Body of pancreas (tissue), 4 donors: ENCODE measurements around the gene HAPLN2. TPM values are rescaled to one million over a fixed set of nuclear protein-coding genes. Genes with fewer than 3 reads are reported as not detected.

ENCODE experiments used
- ATAC-seq: fragments of 150-250 bp; one replicate; pipeline ENCODE4 v1.9.1; 2016
- DNase-seq, 4 donors: peaks; one replicate each; pipeline ENCODE4 v3.0.0-alpha.2; 2019
- H3K27ac ChIP-seq, 4 donors: fragments of 200-600 bp; sonication (generic); 1 replicate in 3 of 4; 2 replicates in 1 of 4; pipeline versions ENCODE4 v1.5.1 to v1.6.1; 2016 to 2019; ENCODE audit warnings: mild to moderate bottlenecking in 1 of 4, mixed read lengths in 1 of 4, moderate library complexity in 1 of 4
- H3K27me3 ChIP-seq, 2 donors: fragments of 200-600 bp; sonication (generic); one replicate each; pipeline ENCODE4 v1.6.0; 2016; ENCODE audit warnings: mild to moderate bottlenecking in 1 of 2
- H3K36me3 ChIP-seq, 2 donors: fragments of 200-600 bp; sonication (generic); replicated peaks in 1 of 2; 2 replicates each; pipeline ENCODE4 v1.5.1; 2016; ENCODE audit warnings: low read depth in 2 of 2; ENCODE audit not compliant: insufficient read depth in 1 of 2
- H3K4me1 ChIP-seq: fragments of 200-600 bp; sonication (generic); one replicate; pipeline ENCODE4 v1.6.0; 2016
- H3K4me3 ChIP-seq, 2 donors: fragments of 200-600 bp; sonication (generic); 1 replicate in 1 of 2; 2 replicates in 1 of 2; pipeline ENCODE4 v1.5.1; 2016 to 2019
- H3K9me3 ChIP-seq, 3 donors: fragments of 200-600 bp; sonication (generic); 1 replicate in 2 of 3; 2 replicates in 1 of 3; pipeline ENCODE4 v1.5.1; 2016
- POLR2A ChIP-seq, 3 donors: fragments of 450-650 bp; IDR thresholded peaks; one replicate each; pipeline ENCODE4 v1.6.1; 2016; ENCODE audit warnings: antibody characterized with exemption in 3 of 3, mild to moderate bottlenecking in 2 of 3
- WGBS, 2 donors: methylation state at CpG; one replicate each; pipeline ENCODE4 v1.1.5; 2017; 5-methylcytosine and 5-hydroxymethylcytosine counted together
- intact Hi-C: fragments of 100-400 bp; cut with DNase I; formaldehyde crosslinking; loops from one replicate; pipeline ENCODE4 v1.15.1; 2023
- total RNA-seq, 2 donors: library from RNA; depleted of rRNA; stranded (reverse); fragments of >200 nt; gene quantifications; one replicate each; pipeline ENCODE4 v1.1.0, GENCODE V29; 2016
- TF ChIP-seq, protein P1 (sequence below), 7 experiments: fragments of 450-650 bp in 4 of 7; fragments of 200-600 bp in 3 of 7; sonication (generic) in 3 of 7; IDR thresholded peaks; one replicate each; pipeline ENCODE4 v1.5.1; 2016 to 2019; ENCODE audit warnings: antibody characterized with exemption in 7 of 7

HAPLN2 gene
- total RNA-seq, 2 donors from 2014 or later = not detected

DNA sequence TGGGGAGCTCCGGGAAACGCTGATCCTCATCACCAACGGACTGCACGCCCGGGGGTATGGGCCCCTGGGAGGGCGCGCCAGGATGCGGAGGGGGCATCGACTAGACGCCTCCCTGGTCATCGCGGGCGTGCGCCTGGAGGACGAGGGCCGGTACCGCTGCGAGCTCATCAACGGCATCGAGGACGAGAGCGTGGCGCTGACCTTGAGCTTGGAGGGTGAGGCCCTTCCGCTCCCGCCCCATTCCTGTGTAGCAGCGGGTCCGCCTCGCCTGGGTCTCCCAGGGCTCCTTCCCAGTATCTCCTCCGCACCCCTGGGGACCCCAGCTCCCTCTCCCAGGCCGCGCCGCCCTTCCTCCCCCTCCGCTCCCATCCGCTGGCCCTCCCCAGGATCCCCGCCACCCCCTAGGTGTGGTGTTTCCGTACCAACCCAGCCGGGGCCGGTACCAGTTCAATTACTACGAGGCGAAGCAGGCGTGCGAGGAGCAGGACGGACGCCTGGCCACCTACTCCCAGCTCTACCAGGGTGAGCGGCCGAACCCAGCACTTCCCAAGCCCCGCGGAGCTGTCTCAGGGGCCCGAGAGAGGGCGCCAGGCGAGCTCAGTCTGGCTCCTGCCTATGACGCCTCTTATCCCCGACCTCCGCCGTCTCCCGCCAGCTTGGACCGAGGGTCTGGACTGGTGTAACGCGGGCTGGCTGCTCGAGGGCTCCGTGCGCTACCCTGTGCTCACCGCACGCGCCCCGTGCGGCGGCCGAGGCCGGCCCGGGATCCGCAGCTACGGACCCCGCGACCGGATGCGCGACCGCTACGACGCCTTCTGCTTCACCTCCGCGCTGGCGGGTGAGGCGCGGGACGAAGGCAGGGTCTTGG lies 5.0 kb downstream of the HAPLN2 start:
- no peaks in the 10 kb centered on the region for H3K9me3 ChIP-seq
- intact Hi-C loops = loop anchor here (5.0 kb wide), 1 partner anchor 33 kb away; no protein-coding TSS in a partner anchor
- H3K27ac ChIP-seq = no peak overlapping the region
- ATAC-seq = peak; percentile 48
- peaks cover 0 to 23% of the 10 kb centered on the region in 2 donors for H3K27me3 ChIP-seq
- WGBS, 2 donors = 1 to 2% methylated on average over 19 to 85 of the region's 87 CpGs
- peak in 3 of 4 donors; percentile 49 to 53 (median 49) for DNase-seq
- H3K4me3 ChIP-seq = no peak overlapping the region
- H3K4me1 ChIP-seq = peaks cover 21% of the 10 kb centered on the region
- H3K36me3 ChIP-seq = no peaks in the 10 kb centered on the region
- no peak for TF ChIP-seq POLR2A (IDR thresholded peaks at IDR 0.05)
- TF ChIP-seq, protein P1, sequence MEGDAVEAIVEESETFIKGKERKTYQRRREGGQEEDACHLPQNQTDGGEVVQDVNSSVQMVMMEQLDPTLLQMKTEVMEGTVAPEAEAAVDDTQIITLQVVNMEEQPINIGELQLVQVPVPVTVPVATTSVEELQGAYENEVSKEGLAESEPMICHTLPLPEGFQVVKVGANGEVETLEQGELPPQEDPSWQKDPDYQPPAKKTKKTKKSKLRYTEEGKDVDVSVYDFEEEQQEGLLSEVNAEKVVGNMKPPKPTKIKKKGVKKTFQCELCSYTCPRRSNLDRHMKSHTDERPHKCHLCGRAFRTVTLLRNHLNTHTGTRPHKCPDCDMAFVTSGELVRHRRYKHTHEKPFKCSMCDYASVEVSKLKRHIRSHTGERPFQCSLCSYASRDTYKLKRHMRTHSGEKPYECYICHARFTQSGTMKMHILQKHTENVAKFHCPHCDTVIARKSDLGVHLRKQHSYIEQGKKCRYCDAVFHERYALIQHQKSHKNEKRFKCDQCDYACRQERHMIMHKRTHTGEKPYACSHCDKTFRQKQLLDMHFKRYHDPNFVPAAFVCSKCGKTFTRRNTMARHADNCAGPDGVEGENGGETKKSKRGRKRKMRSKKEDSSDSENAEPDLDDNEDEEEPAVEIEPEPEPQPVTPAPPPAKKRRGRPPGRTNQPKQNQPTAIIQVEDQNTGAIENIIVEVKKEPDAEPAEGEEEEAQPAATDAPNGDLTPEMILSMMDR (IDR thresholded peaks at IDR 0.05) = peak in 4 of 7 experiments; percentile 9 to 25 (median 20)

DNA sequence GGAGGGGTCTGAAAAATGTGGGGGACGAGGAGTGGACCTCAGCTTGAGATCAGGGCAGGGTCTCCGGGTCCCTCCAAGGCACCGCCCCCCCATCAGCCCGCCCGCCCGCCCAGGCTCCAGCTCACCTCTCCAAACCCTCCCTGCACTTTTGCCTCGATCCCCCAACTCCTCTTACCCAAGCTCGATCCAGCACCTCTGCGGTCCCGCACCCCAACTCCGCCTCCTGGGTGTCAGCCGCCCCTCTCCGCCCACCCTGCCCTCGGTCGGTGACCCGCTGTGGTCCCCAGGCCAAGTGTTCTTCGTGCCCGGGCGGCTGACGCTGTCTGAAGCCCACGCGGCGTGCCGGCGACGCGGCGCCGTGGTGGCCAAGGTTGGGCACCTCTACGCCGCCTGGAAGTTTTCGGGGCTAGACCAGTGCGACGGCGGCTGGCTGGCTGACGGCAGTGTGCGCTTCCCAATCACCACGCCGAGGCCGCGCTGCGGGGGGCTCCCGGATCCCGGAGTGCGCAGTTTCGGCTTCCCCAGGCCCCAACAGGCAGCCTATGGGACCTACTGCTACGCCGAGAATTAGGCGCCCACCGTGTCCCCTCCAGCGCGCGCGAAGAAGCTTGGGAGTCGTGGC lies 5.7 kb downstream of the HAPLN2 start:
- DNase-seq (no peak), ATAC-seq (no peak)
- 0 to 1% methylated on average over 4 to 49 of the region's 55 CpGs for WGBS, 2 donors
- Histone ChIP-seq H3K4me1 (peaks cover 28% of the 10 kb centered on the region), H3K4me3 (no peak overlapping the region), H3K27ac (no peak overlapping the region), H3K36me3 (no peaks in the 10 kb centered on the region), H3K9me3 (no peaks in the 10 kb centered on the region), H3K27me3 (peaks cover 0 to 23% of the 10 kb centered on the region in 2 donors)
- intact Hi-C loops = loop anchor here (5.0 kb wide), 1 partner anchor 32 kb away; no protein-coding TSS in a partner anchor
- TF ChIP-seq, protein P1 (IDR thresholded peaks at IDR 0.05) = no peak
- TF ChIP-seq POLR2A (IDR thresholded peaks at IDR 0.05) = no peak

DNA sequence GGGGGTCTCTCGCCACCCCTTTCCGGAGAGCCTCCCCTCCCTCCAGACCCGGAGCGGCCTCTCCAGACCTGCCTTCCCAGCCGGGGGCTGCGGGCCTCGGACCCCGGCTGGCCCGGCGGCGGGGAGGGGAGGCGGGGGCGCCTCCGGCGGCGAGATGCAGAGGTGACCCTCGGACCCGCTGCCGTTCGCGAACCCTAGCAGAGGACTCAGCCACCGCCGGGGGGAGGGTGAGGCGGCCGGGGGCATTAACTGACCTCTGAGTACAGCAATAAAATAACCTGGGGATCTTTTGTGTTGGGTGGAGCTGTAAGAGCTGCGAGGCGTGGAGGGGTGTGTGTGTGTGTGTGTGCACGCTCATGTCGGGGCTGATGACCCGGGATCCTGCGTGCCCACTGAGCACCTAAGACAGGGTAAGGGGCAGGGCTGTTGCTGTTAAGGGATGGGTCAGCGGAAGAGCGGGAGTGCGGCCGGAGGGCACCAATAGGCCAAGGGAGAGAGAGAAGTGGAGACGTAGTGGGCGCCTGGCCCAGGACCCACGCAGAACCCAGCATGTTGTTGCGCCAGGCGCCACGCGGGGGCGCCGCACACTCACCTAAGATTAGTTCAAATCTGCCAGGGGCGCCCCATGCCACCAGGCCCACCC lies 6.3 kb downstream of the HAPLN2 start:
- H3K9me3 ChIP-seq = no peaks in the 10 kb centered on the region
- intact Hi-C loops = no loop called here
- no peaks in the 10 kb centered on the region for H3K36me3 ChIP-seq
- TF ChIP-seq, protein P1 (IDR thresholded peaks at IDR 0.05) = peak in 6 of 7 experiments; percentile 59 to 80 (median 76)
- TF ChIP-seq POLR2A (IDR thresholded peaks at IDR 0.05) = no peak
- DNase-seq = peak; percentile 32 to 74 (median 56)
- WGBS, 2 donors = 0 to 1% methylated on average over 16 to 41 of the region's 45 CpGs
- H3K4me3 ChIP-seq = no peak overlapping the region
- H3K27ac ChIP-seq = no peak overlapping the region
- H3K27me3 ChIP-seq = peaks cover 0 to 23% of the 10 kb centered on the region in 2 donors
- ATAC-seq = peak; percentile 56
- H3K4me1 ChIP-seq = peaks cover 30% of the 10 kb centered on the region

DNA sequence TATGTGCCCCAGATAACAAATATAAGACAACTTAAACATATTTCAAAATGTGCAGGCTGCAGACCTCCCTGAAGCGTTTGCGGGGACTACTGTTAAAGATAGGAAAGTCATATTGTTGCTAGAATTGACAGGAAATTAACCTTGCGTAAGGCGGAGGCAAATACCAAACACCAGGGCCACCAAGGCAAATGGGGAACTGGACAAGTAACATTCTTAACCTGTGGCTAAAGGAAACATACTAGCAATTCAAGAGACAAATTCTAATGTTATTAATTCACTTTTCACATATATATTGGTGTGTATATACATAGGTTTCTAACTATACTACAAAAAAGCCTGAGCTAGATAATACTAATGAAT lies 6.8 kb downstream of the HAPLN2 start:
- Histone ChIP-seq H3K9me3 (no peaks in the 10 kb centered on the region), H3K36me3 (no peaks in the 10 kb centered on the region), H3K4me3 (no peak overlapping the region), H3K4me1 (peaks cover 30% of the 10 kb centered on the region), H3K27ac (no peak overlapping the region), H3K27me3 (peaks cover 0 to 23% of the 10 kb centered on the region in 2 donors)
- DNase-seq = no peak
- intact Hi-C loops = no loop called here
- ATAC-seq = no peak
- 39 to 46% methylated on average over 4 of the region's 4 CpGs for WGBS, 2 donors
- no peak for TF ChIP-seq POLR2A (IDR thresholded peaks at IDR 0.05)
- TF ChIP-seq, protein P1 (IDR thresholded peaks at IDR 0.05) = no peak
